Measurements from ENCODE around the gene NF2. TPM values are rescaled to one million over a fixed set of nuclear protein-coding genes. Genes with fewer than 3 reads are reported as not detected.

Gene NF2
- total and polyA plus RNA-seq, 2 experiments from 2014 or later = 14.4 to 54.5 TPM

- Histone ChIP-seq H3F3A (replicated peaks; ENCODE audit: low read depth) (no peaks in the 10 kb centered on the region; the same call in 1 of the 2 replicates), H2AFZ (no peak overlapping the region), H3K4me3 (no peak overlapping the region), H3K27ac (ENCODE audit: low read depth) (no peak overlapping the region), H3K27me3 (ENCODE audit: insufficient read depth) (no peaks in the 10 kb centered on the region), H3K4me1 (ENCODE audit: insufficient read depth) (peaks cover 48% of the 10 kb centered on the region), H4K20me1 (replicated peaks; ENCODE audit: insufficient read depth) (peaks cover 4% of the 10 kb centered on the region), H3K79me2 (replicated peaks; ENCODE audit: insufficient read depth) (no peaks in the 10 kb centered on the region), H3K4me2 (0 out of 2 replicates have a peak overlapping the region, but pooled peaks have one; percentile 55), H3K36me3 (ENCODE audit: insufficient read depth) (no peaks in the 10 kb centered on the region), H3K9me2 (ENCODE audit: insufficient read depth) (no peaks in the 10 kb centered on the region)
- Mint-ChIP-seq H3K4me1 (peaks cover 58% of the 10 kb centered on the region), H3K4me3 (no peak overlapping the region; the same call in 2 of the 3 replicates), H3K9me3 (no peaks in the 10 kb centered on the region), H3K27me3 (ENCODE audit: insufficient read depth, low read depth, poor library complexity) (peaks cover 6% of the 10 kb centered on the region), H3K36me3 (ENCODE audit: low read depth) (peaks cover under 1% of the 10 kb centered on the region; the same call in 2 of the 3 replicates), H3K27ac (no peak overlapping the region)
- TF ChIP-seq CTCF (conservative IDR thresholded peaks at IDR 0.05; ENCODE audit: low read depth in 2 of 2) (no peak), JUNB (IDR thresholded peaks at IDR 0.05; ENCODE audit: unreplicated experiment) (no peak), NANOG (IDR thresholded peaks at IDR 0.05; ENCODE audit: borderline replicate concordance) (no peak), EZH2phosphoT487 (IDR thresholded peaks at IDR 0.05; ENCODE audit: unreplicated experiment) (no peak), ETS1 (IDR thresholded peaks at IDR 0.05) (no peak), REST (IDR thresholded peaks at IDR 0.05; ENCODE audit: unreplicated experiment) (no peak)
- no peak for DNase-seq (ENCODE audit: low spot score)
- ATAC-seq = no peak
Observed at GRCh38 chr22:29690476-29690875, 87.0 kb downstream of the NF2 start.

- peaks cover 11% of the 10 kb centered on the region for H3K27me3 Mint-ChIP-seq (ENCODE audit: insufficient read depth, low read depth, poor library complexity)
- H3K4me2 ChIP-seq = 0 out of 2 replicates have a peak overlapping the region, but pooled peaks have one; percentile 55
- TF ChIP-seq ZNF114 (CRISPR knock-in tag; IDR thresholded peaks at IDR 0.05) (no peak), CREB1 (CRISPR knock-in tag; IDR thresholded peaks at IDR 0.05; ENCODE audit: low read depth) (no peak), STAT1 (IDR thresholded peaks at IDR 0.05; ENCODE audit: unreplicated experiment) (no peak), EZH2 (IDR thresholded peaks at IDR 0.05; ENCODE audit: low read depth, unreplicated experiment) (no peak), NANOG (IDR thresholded peaks at IDR 0.05; ENCODE audit: borderline replicate concordance) (no peak), JUNB (IDR thresholded peaks at IDR 0.05; ENCODE audit: unreplicated experiment) (no peak), ZNF331 (CRISPR knock-in tag; IDR thresholded peaks at IDR 0.05; ENCODE audit: low read depth) (no peak)
Observed at GRCh38 chr22:29691636-29692326, 88.3 kb downstream of the NF2 start.

More at GRCh38 chr22:29691636-29692326, 88.3 kb downstream of the NF2 start:
- Histone ChIP-seq H3K4me3 (no peak overlapping the region), H3K36me3 (ENCODE audit: insufficient read depth) (no peaks in the 10 kb centered on the region), H3K27me3 (ENCODE audit: insufficient read depth) (no peaks in the 10 kb centered on the region), H3K79me2 (replicated peaks; ENCODE audit: insufficient read depth) (no peaks in the 10 kb centered on the region), H3F3A (replicated peaks; ENCODE audit: low read depth) (no peaks in the 10 kb centered on the region; the same call in 1 of the 2 replicates), H3K27ac (ENCODE audit: low read depth) (peak overlapping the region; percentile 76; the same call in 1 of the 2 replicates), H3K4me1 (ENCODE audit: insufficient read depth) (peaks cover 48% of the 10 kb centered on the region), H2AFZ (no peak overlapping the region), H3K9me2 (ENCODE audit: insufficient read depth) (no peaks in the 10 kb centered on the region), H4K20me1 (replicated peaks; ENCODE audit: insufficient read depth) (peaks cover 4% of the 10 kb centered on the region)
- Mint-ChIP-seq H3K36me3 (ENCODE audit: low read depth) (peaks cover 2% of the 10 kb centered on the region; the same call in 2 of the 3 replicates), H3K27ac (no peak overlapping the region), H3K4me3 (no peak overlapping the region), H3K4me1 (peaks cover 56% of the 10 kb centered on the region), H3K9me3 (no peaks in the 10 kb centered on the region)
- DNase-seq (ENCODE audit: low spot score) (peak; percentile 71), ATAC-seq (peak; percentile 73)
